SK-N-SH treated with all-trans-retinoic acid at 6 μM for 48 hours (cell line): ENCODE measurements around the gene CCSER1.
"Not testable (repeated sequence)": the region's sequence is repeated elsewhere in the genome, so short reads cannot be mapped to it uniquely, and the experiment has no call there.

Experiments used
- ATAC-seq: fragments of 200-7000 bp; cut with Tn5 transposase; 3 replicates; pipeline ENCODE4 v1.9.1; 2020; ENCODE audit warnings: mild to moderate bottlenecking, moderate library complexity
- ARNTL ChIP-seq: fragments of 450-650 bp; formaldehyde crosslinking; IDR thresholded peaks from 2 replicates; pipeline ENCODE4 v1.5.0; 2020; ENCODE audit warnings: low read depth, mild to moderate bottlenecking, moderate library complexity, borderline replicate concordance
- BACH2 ChIP-seq: fragments of 250-450 bp; sonication (Bioruptor Pico); IDR thresholded peaks from 2 replicates; pipeline ENCODE4 v1.9.0; 2021; ENCODE audit warnings: mild to moderate bottlenecking, borderline replicate concordance
- CREB5 ChIP-seq: fragments of 250-450 bp; sonication (Bioruptor Pico); IDR thresholded peaks from 2 replicates; pipeline ENCODE4 v1.5.1; 2020; ENCODE audit warnings: low read depth, mild to moderate bottlenecking, moderate library complexity
- CSDC2 ChIP-seq: fragments of 250-450 bp; sonication (Bioruptor Pico); IDR thresholded peaks from 2 replicates; pipeline ENCODE4 v1.5.0; 2020; ENCODE audit warnings: mild to moderate bottlenecking, moderate library complexity
- CSRNP3 ChIP-seq: fragments of 250-450 bp; sonication (Bioruptor Pico); IDR thresholded peaks from 2 replicates; pipeline ENCODE4 v1.5.1; 2021; ENCODE audit warnings: mild to moderate bottlenecking, moderate library complexity
- ESRRG ChIP-seq: fragments of 250-450 bp; sonication (Bioruptor Pico); IDR thresholded peaks from 2 replicates; pipeline ENCODE4 v1.6.1; 2021; ENCODE audit warnings: mild to moderate bottlenecking
- ISL1 ChIP-seq: fragments of 250-450 bp; sonication (Bioruptor Pico); IDR thresholded peaks from 2 replicates; pipeline ENCODE4 v2.1.2; 2022; ENCODE audit warnings: mild to moderate bottlenecking, moderate library complexity
- PATZ1 ChIP-seq: fragments of 250-450 bp; sonication (Bioruptor Pico); IDR thresholded peaks from 2 replicates; pipeline ENCODE4 v1.8.0; 2020; ENCODE audit warnings: mild to moderate bottlenecking, moderate library complexity, borderline replicate concordance
- POU6F1 ChIP-seq: fragments of 250-450 bp; sonication (Bioruptor Pico); IDR thresholded peaks from 2 replicates; pipeline ENCODE4 v1.8.0; 2021; ENCODE audit warnings: low read depth, mild to moderate bottlenecking, moderate library complexity, borderline replicate concordance
- PPARA ChIP-seq: fragments of 250-450 bp; sonication (Bioruptor Pico); IDR thresholded peaks from 2 replicates; pipeline ENCODE4 v1.5.0; 2020; ENCODE audit warnings: mild to moderate bottlenecking, borderline replicate concordance
- RARB ChIP-seq: fragments of 250-450 bp; sonication (Bioruptor Pico); IDR thresholded peaks from 2 replicates; pipeline ENCODE4 v1.8.0; 2021; ENCODE audit warnings: mild to moderate bottlenecking, moderate library complexity
- SNAI2 ChIP-seq: fragments of 250-450 bp; sonication (Bioruptor Pico); IDR thresholded peaks from 2 replicates; pipeline ENCODE4 v1.5.0; 2020; ENCODE audit warnings: mild to moderate bottlenecking, moderate library complexity
- TOX ChIP-seq: fragments of 250-450 bp; sonication (Bioruptor Pico); IDR thresholded peaks from 2 replicates; pipeline ENCODE4 v1.8.0; 2021; ENCODE audit warnings: mild to moderate bottlenecking, moderate library complexity, borderline replicate concordance
- TSHZ2 ChIP-seq: fragments of 250-450 bp; sonication (Bioruptor Pico); IDR thresholded peaks from 2 replicates; pipeline ENCODE4 v1.5.0; 2020; ENCODE audit warnings: mild to moderate bottlenecking, moderate library complexity
- ZC3H10 ChIP-seq: fragments of 250-450 bp; sonication (Bioruptor Pico); IDR thresholded peaks from 2 replicates; pipeline ENCODE4 v1.5.1; 2021; ENCODE audit warnings: mild to moderate bottlenecking, moderate library complexity
- ZFP3 ChIP-seq: fragments of 250-450 bp; sonication (Bioruptor Pico); IDR thresholded peaks from 2 replicates; pipeline ENCODE4 v1.5.0; 2020; ENCODE audit warnings: mild to moderate bottlenecking, moderate library complexity
- ZFP30 ChIP-seq: fragments of 450-650 bp; formaldehyde crosslinking; IDR thresholded peaks from 2 replicates; pipeline ENCODE4 v1.5.0; 2022; ENCODE audit warnings: mild to moderate bottlenecking, moderate library complexity
- ZNF565 ChIP-seq: fragments of 450-650 bp; formaldehyde crosslinking; conservative IDR thresholded peaks from 2 replicates; pipeline ENCODE4 v1.5.0; 2020; ENCODE audit warnings: low read depth, mild to moderate bottlenecking, moderate library complexity
- ZNF70 ChIP-seq: fragments of 450-650 bp; formaldehyde crosslinking; IDR thresholded peaks from 2 replicates; pipeline ENCODE4 v1.5.0; 2020; ENCODE audit warnings: mild to moderate bottlenecking, moderate library complexity
- ZNF8 ChIP-seq: fragments of 450-650 bp; formaldehyde crosslinking; IDR thresholded peaks from 2 replicates; pipeline ENCODE4 v1.5.0; 2020; ENCODE audit warnings: mild to moderate bottlenecking, moderate library complexity

CCSER1 gene

GRCh38 chr4:90906239-90906638 is 779.0 kb downstream of the CCSER1 start:
- no peak for ATAC-seq
- no peak for TF ChIP-seq BACH2
- TF ChIP-seq TSHZ2 (CRISPR knock-in tag): no peak
- TF ChIP-seq ZNF565 (CRISPR knock-in tag): no peak
- no peak for TF ChIP-seq POU6F1 (CRISPR knock-in tag)
- TF ChIP-seq ZC3H10 (CRISPR knock-in tag): no peak
- no peak for TF ChIP-seq CSRNP3 (CRISPR knock-in tag)
- TF ChIP-seq PATZ1 (CRISPR knock-in tag): no peak
- no peak for TF ChIP-seq ZFP30 (CRISPR knock-in tag)
- TF ChIP-seq SNAI2 (CRISPR knock-in tag): no peak
- TF ChIP-seq PPARA (CRISPR knock-in tag): no peak
- no peak for TF ChIP-seq ARNTL (CRISPR knock-in tag)
- no peak for TF ChIP-seq RARB (CRISPR knock-in tag)
- no peak for TF ChIP-seq TOX (CRISPR knock-in tag)
- TF ChIP-seq ESRRG (CRISPR knock-in tag): no peak

- ATAC-seq: not testable (repeated sequence)
These were observed 784.7 kb downstream of the CCSER1 start for GRCh38 chr4:90911724-90912434.

GRCh38 chr4:90922174-90922573 is 795.0 kb downstream of the CCSER1 start:
- TF ChIP-seq TOX (CRISPR knock-in tag): no peak
- no peak for TF ChIP-seq PPARA (CRISPR knock-in tag)
- TF ChIP-seq CREB5 (CRISPR knock-in tag): no peak
- no peak for TF ChIP-seq ARNTL (CRISPR knock-in tag)
- TF ChIP-seq ZNF565 (CRISPR knock-in tag): no peak
- no peak for TF ChIP-seq ZNF70 (CRISPR knock-in tag)
- TF ChIP-seq RARB (CRISPR knock-in tag): no peak
- no peak for TF ChIP-seq CSRNP3 (CRISPR knock-in tag)
- no peak for TF ChIP-seq ISL1 (CRISPR knock-in tag)
- no peak for TF ChIP-seq ZFP30 (CRISPR knock-in tag)
- no peak for TF ChIP-seq ZFP3
- no peak for TF ChIP-seq ZNF8
- no peak for TF ChIP-seq CSDC2 (CRISPR knock-in tag)
- ATAC-seq: no peak
